ENCODE results near the gene AP1G2. TPM values are rescaled to one million over a fixed set of nuclear protein-coding genes. Genes with fewer than 3 reads are reported as not detected.

The AP1G2 gene
- total and polyA plus RNA-seq, 4 donors: 12.4 to 26.6 (median 17.3) TPM

GRCh38 chr14:23545740-23546365, 21.7 kb downstream of the AP1G2 start (continued):
- no peak for TF ChIP-seq ZBTB33 (IDR thresholded peaks at IDR 0.05)
- no peak for TF ChIP-seq YY1 (IDR thresholded peaks at IDR 0.05)
- no peak for TF ChIP-seq HNF4A (conservative IDR thresholded peaks at IDR 0.05)

- H3K4me3 ChIP-seq (ENCODE audit: low read depth in 1 of 3, low read length in 3 of 3): no peak overlapping the region
Observed at GRCh38 chr14:23544511-23545447, 22.8 kb downstream of the AP1G2 start.

More at GRCh38 chr14:23544511-23545447, 22.8 kb downstream of the AP1G2 start:
- H3K9me3 ChIP-seq (ENCODE audit: control insufficient read depth in 4 of 4, low read length in 3 of 4): no peaks in the 10 kb centered on the region
- no peak for DNase-seq (ENCODE audit: low spot score)
- H3K27ac ChIP-seq (ENCODE audit: low read depth in 1 of 2, low read length in 2 of 2): no peak overlapping the region
- WGBS: 62% methylated on average over 25 of the region's 25 CpGs
- H3K9ac ChIP-seq (ENCODE audit: low read depth in 1 of 2, low read length in 2 of 2): no peak overlapping the region
- no peaks in the 10 kb centered on the region for H3K27me3 ChIP-seq (ENCODE audit: control insufficient read depth in 4 of 4, insufficient read depth in 4 of 4, low read length in 3 of 4)
- no peaks in the 10 kb centered on the region for H3K4me1 ChIP-seq (ENCODE audit: control insufficient read depth in 4 of 4, insufficient read depth in 4 of 4, low read length in 3 of 4)
- H3K36me3 ChIP-seq (ENCODE audit: control insufficient read depth in 4 of 4, insufficient read depth in 3 of 4, low read depth in 1 of 4, low read length in 3 of 4): no peaks in the 10 kb centered on the region
- no peak for TF ChIP-seq REST (IDR thresholded peaks at IDR 0.05)
- TF ChIP-seq EGR1 (IDR thresholded peaks at IDR 0.05; ENCODE audit: low read depth in 2 of 2): no peak
- TF ChIP-seq ZBTB33 (IDR thresholded peaks at IDR 0.05): no peak
- TF ChIP-seq CTCF (IDR thresholded peaks at IDR 0.05; ENCODE audit: low read depth, low read length, missing input control): no peak
- no peak for TF ChIP-seq NR2F2 (IDR thresholded peaks at IDR 0.05)
- TF ChIP-seq ATF3 (IDR thresholded peaks at IDR 0.05): no peak
- no peak for TF ChIP-seq YY1 (IDR thresholded peaks at IDR 0.05)
- no peak for TF ChIP-seq SP1 (IDR thresholded peaks at IDR 0.05)
- TF ChIP-seq, protein P1, sequence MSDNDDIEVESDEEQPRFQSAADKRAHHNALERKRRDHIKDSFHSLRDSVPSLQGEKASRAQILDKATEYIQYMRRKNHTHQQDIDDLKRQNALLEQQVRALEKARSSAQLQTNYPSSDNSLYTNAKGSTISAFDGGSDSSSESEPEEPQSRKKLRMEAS (IDR thresholded peaks at IDR 0.05): no peak
- TF ChIP-seq JUND (IDR thresholded peaks at IDR 0.05): no peak
- TF ChIP-seq HNF4G (IDR thresholded peaks at IDR 0.05): no peak
- no peak for TF ChIP-seq FOXA1 (IDR thresholded peaks at IDR 0.05)
- no peak for TF ChIP-seq FOXA2 (IDR thresholded peaks at IDR 0.05)
- TF ChIP-seq GABPA (IDR thresholded peaks at IDR 0.05 in 1 of 2, conservative IDR thresholded peaks at IDR 0.05 in 1 of 2): no peak
- no peak for TF ChIP-seq TAF1 (conservative IDR thresholded peaks at IDR 0.05)
- TF ChIP-seq HNF4A (conservative IDR thresholded peaks at IDR 0.05): no peak
- TF ChIP-seq RXRA (IDR thresholded peaks at IDR 0.05): no peak
- no peak for TF ChIP-seq RAD21 (IDR thresholded peaks at IDR 0.05)
